GM19324 (cell line): ENCODE data around the gene APOF.
"Not testable (repeated sequence)": the region's sequence is repeated elsewhere in the genome, so short reads cannot be mapped to it uniquely, and the experiment has no call there.

Source experiments
- ATAC-seq: cut with Tn5 transposase; IDR thresholded peaks from one replicate; pipeline ENCODE4 v1.9.1; 2021; ENCODE audit warnings: mild to moderate bottlenecking, moderate library complexity; ENCODE audit not compliant: unreplicated experiment, low FRiP score

APOF gene

DNA sequence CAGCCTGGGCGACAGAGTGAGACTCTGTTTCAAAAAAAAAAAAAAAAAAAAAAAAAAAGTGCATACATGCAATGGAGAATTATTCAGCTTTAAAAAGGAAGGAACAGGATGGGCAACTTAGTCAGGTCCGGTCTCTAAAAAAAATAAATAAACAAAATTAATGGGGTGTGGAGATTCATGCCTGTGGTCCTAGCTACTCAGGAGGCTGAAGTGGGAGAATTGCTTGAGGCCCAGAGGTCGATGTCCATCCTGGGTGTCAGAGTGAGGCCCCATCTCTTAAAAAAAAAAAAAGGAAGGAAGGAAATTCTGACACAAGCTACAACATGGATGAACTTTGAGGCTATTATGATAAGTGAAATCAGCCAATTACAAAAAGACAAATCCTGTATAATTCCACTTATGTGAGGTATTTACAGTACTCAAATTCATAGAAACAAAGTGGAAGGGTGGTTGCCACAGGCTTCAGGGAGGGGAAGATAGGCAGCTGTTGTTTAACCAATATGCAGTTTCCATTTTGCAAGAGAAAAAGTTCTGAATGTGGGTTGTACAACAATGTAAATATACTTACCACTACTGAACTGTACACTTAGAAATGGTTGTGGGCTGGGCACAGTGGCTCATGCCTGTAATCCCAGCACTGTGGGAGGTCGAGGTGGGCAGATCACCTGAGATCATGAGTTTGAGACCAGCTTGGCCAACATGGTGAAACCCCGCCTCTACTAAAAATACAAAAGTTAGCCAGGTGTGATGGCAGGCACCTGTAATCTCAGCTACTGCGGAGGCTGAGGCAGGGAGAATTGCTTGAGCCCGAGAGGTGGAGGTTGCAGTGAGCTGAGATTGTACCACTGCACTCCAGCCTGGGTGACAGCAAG, 12.3 kb upstream of the APOF start:
- ATAC-seq, result no peak

DNA sequence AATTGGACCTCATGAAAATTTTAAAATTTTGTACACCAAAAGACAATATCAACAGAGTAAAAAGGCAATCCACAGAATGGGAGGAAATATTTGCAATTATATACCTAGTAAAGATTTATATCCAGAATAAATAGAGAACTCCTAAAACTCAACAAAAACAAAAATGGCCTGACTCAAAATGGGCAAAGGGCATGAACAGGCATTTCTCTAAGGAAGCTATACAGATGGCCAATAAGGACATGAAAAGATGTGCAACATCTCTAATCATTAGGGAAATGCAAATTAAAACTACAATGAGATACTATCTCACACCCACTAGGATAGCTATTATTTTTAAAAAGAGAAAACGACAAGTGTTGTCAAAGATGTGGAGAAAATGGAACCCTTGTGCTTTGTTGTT, 10.9 kb upstream of the APOF start:
- no peak for ATAC-seq

GRCh38 chr12:56366948-56367347, 4.3 kb upstream of the APOF start:
- ATAC-seq, result no peak

DNA sequence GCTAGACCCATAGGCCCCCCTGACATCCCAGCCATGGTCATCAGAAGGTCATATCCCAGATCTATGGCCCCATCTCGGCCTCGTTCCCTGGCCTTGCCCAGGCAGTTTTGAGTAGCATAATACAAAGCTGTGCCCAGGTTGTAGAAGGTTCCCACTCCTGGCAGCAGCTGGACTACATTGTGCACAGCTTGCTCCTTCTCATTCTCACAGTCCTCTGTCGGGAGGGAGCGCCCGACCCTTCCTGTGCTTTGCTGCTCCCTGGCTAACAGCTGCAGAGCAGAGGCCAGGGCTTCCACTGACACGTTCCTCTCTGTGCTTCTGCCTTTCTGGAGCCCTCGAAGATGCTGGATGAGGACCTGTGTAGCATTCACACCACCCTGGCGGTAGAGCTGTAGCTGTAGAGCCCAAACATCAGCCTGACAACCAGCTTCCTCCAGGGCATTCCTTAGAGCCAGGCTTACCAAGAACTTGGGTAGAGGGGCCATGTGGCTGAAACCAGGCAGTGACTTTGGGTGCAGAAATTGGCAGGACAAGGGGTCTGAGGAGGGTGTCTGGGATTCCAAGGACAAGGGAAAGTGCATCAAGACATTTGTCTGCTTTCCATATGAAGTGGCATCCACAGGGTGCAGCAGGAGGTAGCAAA, 1.0 kb downstream of the APOF start:
- no peak for ATAC-seq

DNA sequence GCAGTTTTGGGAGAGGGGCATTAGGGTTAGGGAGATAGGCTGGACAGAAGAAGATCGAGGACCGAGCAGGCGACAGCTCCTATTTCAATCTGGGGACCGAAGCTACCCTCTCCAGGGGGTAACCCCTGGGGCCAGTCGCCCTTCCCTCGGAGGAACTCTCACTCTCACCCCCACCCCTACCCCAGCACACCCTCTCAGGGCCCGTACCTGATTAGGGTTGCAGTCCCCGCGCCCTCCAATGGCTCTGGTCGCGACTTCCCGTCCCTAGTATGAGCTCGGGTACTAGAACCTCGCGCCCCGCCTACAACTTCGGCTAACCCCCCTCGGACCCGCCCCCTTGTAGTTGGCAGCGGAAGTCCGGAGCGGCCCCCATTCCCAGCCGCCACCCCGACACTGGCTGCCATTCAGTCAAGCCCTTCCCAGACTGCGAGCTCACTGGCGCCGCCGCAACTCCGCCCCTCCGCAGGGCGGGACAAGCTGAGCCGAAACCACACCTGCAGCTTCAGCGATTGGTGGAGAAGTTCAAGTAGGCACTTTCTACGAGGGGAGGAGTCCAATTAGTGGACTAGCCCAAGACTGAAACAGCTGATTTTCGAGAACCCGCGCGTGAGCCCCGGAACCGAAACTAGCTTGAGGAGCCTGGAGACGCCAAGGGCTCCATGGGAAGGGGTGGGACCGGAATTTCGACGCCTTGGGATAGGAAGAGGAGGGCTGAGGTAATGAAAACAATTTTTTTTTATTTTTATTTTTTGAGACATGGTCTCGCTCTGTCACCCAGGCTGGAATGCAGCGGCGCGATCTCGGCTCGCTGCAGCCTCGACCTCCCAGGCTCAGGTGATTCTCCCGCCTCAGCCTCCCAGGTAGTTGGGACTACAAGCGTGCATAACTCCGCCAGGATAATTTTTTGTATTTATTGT, 2.5 kb downstream of the APOF start, which contains the start of gene STAT2:
TSS of gene STAT2 (minus strand) at position 257 of the 917 bp plus-strand sequence. CDS start 3,536 bp downstream, outside the sequence.
- ATAC-seq, result peak; percentile 96

DNA sequence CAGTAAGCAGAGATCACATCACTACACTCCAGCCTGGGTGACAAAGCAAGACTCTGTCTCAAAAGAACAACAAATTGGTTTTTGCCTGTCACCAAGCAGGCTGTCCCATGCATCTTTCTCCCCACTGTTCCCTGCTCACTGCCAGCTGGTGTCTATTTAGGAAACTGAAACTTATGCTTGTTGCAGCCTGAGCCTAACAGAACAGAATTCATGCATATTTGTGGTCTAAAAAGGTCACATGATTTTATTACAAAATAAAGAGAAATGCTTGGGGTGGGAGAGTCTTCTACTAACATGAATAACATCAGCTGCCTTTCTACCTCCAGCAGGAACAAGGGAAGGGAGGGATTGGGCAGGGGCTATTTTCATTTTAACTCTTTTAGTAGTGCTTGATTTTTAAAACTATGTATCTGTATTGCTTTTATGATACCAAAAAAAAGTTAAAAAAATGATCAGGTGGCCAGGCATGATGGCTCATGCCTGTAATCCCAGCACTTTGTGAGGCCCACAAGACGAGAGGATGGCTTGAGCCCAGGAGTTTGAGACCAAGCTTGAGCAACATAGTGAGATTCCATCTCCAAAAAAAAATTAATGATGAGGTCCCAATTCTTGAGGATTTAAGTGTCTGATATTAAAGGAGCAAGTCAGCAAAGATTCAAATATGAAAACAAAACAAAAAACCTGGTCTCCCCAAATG, 3.7 kb downstream of the APOF start:
- ATAC-seq, result no peak

DNA sequence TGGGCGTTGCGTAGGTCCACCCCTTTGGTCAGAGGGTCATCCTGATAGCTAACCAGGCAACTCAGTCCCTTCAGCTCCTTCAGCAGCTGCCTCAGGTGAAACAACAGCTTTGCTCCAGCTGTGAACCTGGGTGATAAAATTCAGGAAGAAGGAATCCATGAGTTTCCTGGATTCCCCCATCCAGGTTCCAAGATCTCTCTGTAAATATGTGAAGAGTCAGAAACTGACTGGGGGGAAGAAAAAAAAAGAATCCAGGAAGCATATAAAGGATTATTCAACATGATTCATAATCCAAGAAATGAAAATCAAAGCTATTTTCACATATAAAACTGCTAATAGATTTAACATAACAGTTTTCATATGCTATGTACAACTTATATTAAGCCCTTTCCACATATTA, 11.3 kb downstream of the APOF start:
- ATAC-seq, result no peak

DNA sequence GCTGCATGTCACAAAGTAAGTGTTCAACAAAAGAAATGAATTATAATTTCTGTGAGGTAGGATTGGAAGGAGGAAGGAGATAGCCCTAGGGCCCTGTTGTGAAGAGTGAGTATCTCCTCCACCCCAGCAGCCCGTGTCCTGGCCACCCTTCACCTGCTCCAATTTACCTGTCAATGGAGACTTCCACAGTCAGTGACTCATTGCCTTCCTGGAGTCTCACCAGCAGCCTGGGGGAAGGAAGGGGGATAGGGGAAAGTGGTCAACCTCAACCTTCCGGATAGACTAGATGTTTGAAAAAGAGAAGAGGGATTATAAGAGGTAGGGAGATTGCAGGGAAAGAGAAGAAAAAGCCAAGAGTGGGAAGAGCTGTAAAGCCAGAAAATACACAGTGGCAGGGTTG, 12.0 kb downstream of the APOF start:
- no peak for ATAC-seq

GRCh38 chr12:56348776-56349175, 13.9 kb downstream of the APOF start:
- ATAC-seq, result no peak

GRCh38 chr12:56347255-56347654, 15.4 kb downstream of the APOF start:
- not testable (repeated sequence) for ATAC-seq

DNA sequence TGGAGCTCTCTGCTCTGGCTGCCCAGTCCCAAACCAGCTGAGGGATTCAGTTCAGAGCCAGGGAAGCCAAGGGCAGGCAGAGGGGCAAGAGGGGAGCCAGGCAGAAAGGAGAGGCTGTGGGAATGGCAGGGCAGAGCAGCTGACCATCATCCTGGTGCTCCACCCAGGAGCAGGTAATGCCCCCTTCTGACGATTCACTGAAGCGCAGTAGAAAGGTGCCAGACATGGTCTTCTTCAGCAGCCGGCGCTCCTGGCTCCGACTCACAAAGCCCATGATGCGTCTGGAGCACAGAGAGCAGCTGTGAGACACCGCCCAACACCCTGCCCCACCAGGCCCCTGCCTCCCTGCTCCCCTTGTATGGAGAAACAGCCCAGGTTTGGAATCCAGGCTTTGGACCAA, 16.0 kb downstream of the APOF start:
- ATAC-seq, result no peak

DNA sequence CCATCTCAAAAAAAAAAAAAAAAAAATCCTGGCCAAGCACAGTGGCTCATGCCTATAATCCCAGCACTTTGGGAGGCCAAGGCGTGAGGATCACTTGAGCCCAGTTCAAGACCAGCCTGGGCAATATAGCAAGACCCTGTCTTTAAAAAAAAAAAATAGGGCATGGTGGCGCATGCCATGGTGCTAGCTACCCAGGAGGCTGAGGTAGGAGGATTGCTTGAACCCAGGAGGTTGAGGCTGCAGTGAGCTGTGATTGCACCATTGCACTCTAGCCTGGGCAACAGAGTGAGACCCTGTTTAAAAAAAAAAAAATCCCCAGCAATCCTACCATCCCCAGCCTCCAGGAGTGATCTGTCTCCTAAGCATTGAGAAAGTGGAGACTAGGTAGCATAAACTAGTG, 20.4 kb downstream of the APOF start:
- ATAC-seq, result not testable (repeated sequence)

DNA sequence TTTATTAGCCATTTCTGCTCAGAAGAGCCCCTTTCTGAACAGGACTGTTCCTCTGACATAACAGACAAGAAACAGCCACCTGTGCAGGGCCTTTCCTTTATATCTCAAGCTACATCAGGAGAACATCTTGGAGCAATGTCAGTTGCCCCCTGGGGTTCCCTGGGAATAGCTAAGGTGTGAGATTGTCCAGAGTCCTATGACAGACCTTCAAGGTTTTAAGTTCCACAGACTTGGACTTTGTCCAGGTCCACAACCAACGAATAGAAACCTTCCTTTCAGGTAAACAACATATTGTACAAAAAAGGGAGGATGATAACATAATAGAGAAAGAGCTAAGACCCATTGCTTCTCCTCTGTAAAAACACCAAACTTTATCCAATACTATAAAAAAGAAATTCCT, 21.0 kb downstream of the APOF start:
- ATAC-seq, result no peak

DNA sequence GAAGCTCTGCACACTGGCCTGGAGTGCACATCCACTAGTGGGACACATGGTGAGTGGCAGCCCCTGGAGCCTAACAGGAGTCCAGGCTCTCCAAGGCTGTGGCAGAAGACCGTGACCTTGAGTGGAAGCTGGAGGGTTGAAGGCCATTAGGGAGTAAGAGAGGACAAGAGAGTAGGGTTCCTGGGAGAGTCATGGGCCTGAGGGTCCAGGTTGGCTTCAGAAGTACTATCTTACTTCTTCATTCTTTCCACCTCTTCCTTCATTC, 23.6 kb downstream of the APOF start:
- no peak for ATAC-seq

DNA sequence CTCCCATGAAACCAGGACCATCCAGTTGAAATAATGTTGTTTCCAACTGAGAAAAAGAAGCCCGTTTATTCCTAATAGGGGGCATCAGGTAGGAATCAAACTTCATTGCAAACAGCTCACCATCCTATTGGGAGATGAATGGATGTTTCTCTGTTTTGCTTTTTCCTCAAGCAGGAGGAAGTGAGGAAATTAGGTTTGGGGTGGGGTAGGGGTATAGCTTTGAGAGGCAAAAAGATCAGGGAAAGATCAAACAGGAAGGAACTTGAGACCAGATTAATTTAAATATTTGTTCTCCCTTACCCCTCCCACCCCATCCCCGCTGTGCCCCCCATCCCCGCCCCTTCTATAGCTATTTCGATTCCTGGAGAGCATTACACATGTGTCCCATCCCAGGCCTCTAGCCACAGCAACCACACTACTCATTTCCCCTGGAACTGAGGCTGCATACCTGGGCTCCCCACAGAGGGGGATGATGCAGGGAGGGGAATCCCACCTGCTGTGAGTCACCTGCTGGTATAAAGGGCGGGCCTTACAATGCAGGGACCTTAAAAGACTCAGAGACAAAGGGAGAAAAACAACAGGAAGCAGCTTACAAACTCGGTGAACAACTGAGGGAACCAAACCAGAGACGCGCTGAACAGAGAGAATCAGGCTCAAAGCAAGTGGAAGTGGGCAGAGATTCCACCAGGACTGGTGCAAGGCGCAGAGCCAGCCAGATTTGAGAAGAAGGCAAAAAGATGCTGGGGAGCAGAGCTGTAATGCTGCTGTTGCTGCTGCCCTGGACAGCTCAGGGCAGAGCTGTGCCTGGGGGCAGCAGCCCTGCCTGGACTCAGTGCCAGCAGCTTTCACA, 24.1 kb downstream of the APOF start, which contains the start of gene IL23A:
TSS of gene IL23A (plus strand) at position 577 of the 850 bp plus-strand sequence. CDS start at position 738, 161 bp downstream.
- no peak for ATAC-seq

- ATAC-seq, result no peak
Observed at GRCh38 chr12:56337753-56338251, 24.9 kb downstream of the APOF start.

DNA sequence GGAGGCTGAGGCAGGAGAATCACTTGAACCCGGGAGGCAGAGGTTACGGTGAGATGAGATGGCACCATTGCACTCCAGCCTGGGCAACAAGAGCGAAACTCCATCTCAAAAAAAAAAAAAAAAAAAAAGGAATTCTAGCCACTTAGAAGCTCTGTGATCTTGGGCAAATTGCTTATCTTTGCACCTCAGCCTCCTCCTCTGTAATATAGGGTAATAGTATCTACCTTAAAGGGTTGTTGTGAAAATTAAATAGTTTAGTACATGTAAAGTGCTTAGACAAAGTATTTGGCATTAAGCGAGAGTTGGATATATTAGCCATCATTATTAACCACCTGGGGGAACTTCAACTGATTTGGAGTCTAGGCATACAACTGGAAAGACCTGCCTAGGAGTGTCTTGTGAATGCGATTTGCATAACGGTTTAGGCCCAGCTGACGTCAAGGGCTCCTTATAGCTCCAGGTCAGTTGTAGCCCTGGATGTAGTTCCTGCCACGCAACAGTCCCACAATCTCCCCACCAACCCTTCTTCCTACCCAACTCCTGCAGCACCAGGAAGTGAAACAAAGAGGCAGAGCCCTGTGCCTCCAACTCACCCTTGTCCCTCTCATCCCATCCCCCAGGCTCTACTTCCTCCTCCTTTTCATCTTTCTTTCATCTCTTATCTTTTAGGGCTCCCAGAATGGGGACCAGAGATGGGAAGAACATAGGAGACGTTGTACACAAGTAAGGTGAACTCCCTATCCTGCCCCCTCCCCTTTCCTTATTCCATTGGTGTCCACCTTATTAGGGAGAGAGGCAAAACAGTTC, 26.1 kb downstream of the APOF start:
- ATAC-seq, result no peak

DNA sequence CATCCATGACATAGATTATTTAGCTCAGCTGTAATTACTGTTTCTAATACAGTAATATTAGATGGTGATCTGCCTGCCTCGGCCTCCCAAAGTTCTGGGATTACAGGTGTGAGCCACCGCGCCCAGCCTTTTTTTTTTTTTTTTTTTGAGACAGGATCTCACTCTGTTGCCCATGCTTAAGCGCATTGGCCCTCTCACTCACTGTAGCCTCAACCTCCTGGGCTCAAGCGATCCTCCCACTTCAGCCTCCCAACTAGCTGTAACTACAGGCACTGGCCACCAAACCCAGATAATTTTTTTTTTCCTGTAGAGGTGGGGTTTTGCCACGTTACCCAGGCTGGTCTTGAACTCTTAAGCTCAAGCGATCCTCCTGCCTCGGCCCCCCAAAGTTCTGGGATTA, 27.1 kb downstream of the APOF start:
- ATAC-seq, result not testable (repeated sequence)

DNA sequence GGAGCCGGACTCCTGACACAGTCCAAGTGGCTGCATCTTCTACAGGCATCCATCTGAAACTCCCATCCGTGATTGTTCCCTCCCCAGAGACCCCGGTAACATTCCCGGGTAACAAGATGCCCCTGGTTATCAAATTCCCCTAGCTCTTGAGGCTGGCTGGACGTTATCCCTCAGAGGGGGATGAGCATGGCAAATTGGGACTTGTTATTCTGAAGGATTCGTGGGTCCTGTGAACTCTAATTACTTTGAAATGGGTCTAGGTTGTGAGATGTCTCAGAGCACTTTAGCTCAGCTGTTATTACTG, 28.2 kb downstream of the APOF start:
- no peak for ATAC-seq
